ENCODE results near the gene HACD2.

GRCh38 chr3:123593381-123593780 is 8.5 kb upstream of the HACD2 start:
- TF ChIP-seq EGR1 (IDR thresholded peaks at IDR 0.05), result no peak
- TF ChIP-seq CEBPB (IDR thresholded peaks at IDR 0.05), result no peak
- TF ChIP-seq TAF1 (IDR thresholded peaks at IDR 0.05; ENCODE audit: low read depth), result no peak
- no peak for TF ChIP-seq RAD21 (IDR thresholded peaks at IDR 0.05; ENCODE audit: low read depth)
- TF ChIP-seq EP300 (IDR thresholded peaks at IDR 0.05; ENCODE audit: borderline replicate concordance), result no peak
- TF ChIP-seq, protein P1, sequence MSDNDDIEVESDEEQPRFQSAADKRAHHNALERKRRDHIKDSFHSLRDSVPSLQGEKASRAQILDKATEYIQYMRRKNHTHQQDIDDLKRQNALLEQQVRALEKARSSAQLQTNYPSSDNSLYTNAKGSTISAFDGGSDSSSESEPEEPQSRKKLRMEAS (IDR thresholded peaks at IDR 0.05), result no peak
- TF ChIP-seq USF1 (IDR thresholded peaks at IDR 0.05), result no peak
- no peak for TF ChIP-seq TEAD4 (IDR thresholded peaks at IDR 0.05)

Measured in Ishikawa (cell line).